ENCODE data around the gene CLCN1. TPM values are rescaled to one million over a fixed set of nuclear protein-coding genes. Genes with fewer than 3 reads are reported as not detected.

Gene CLCN1
- total RNA-seq, 4 donors from 2014 or later, result 0.64 TPM; not detected in 3

DNA sequence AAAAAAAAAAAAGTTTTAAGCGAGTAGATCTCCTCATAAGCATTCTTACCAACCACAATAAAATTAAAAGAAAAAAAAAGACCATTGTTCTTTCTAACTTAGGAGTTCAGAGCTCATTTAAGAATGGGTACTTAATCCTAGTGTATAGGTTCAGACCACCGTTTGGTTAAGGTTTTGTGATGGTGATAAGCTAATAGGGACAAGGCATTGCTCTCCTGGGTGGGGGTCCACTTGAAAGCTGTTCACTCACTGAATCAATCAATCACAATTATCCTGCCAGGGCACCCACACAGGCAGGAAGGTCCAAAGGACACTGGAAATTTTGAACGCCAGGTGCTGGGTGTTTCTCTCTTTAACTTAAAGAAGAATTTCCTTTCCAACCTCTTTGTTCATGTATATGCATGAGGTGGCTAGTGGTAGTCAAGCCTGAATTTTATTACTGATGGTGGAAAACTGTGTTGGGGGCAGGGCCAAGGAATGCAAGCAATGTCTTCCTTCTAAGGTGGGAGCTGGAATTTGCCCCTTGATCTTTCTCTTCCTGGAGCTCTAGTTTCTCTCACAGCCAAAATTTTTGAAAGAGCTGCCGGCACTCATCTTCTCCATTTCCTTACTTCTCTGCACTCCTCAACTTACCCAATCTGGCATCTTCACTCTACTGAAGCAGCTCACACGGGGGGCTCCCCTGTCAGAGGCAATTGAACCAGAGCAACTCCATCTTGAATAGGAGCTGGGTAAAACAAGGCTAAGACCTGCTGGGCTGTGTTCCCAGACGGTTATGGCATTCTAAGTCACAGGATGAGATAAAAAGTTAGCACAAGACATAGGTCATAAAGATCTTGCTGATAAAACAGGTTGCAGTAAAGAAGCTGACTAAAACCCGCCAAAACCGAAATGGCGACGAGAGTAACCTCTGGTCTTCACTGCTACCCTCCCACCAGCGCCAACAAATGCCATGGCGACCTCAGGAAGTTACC, 54.1 kb downstream of the CLCN1 start:
- Histone ChIP-seq H3K4me1 (no peaks in the 10 kb centered on the region), H3K27me3 (no peaks in the 10 kb centered on the region), H3K4me3 (no peak overlapping the region), H3K9me3 (no peaks in the 10 kb centered on the region), H3K36me3 (no peaks in the 10 kb centered on the region), H3K27ac (no peak overlapping the region)
- no peak for DNase-seq (ENCODE audit: low spot score in 2 of 2)
- 79% methylated on average over 12 of the region's 12 CpGs for WGBS
- TF ChIP-seq EP300 (IDR thresholded peaks at IDR 0.05) (no peak), POLR2AphosphoS5 (IDR thresholded peaks at IDR 0.05) (no peak), POLR2A (IDR thresholded peaks at IDR 0.05) (no peak)
- TF ChIP-seq, protein P1, sequence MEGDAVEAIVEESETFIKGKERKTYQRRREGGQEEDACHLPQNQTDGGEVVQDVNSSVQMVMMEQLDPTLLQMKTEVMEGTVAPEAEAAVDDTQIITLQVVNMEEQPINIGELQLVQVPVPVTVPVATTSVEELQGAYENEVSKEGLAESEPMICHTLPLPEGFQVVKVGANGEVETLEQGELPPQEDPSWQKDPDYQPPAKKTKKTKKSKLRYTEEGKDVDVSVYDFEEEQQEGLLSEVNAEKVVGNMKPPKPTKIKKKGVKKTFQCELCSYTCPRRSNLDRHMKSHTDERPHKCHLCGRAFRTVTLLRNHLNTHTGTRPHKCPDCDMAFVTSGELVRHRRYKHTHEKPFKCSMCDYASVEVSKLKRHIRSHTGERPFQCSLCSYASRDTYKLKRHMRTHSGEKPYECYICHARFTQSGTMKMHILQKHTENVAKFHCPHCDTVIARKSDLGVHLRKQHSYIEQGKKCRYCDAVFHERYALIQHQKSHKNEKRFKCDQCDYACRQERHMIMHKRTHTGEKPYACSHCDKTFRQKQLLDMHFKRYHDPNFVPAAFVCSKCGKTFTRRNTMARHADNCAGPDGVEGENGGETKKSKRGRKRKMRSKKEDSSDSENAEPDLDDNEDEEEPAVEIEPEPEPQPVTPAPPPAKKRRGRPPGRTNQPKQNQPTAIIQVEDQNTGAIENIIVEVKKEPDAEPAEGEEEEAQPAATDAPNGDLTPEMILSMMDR (IDR thresholded peaks at IDR 0.05), result no peak

- H3K4me3 ChIP-seq, result no peak overlapping the region
- H3K27ac ChIP-seq, result no peak overlapping the region
- no peaks in the 10 kb centered on the region for H3K9me3 ChIP-seq
- TF ChIP-seq, protein P1 (IDR thresholded peaks at IDR 0.05), result no peak
- no peak for TF ChIP-seq POLR2AphosphoS5 (IDR thresholded peaks at IDR 0.05)
- no peak for TF ChIP-seq EP300 (IDR thresholded peaks at IDR 0.05)
- TF ChIP-seq POLR2A (IDR thresholded peaks at IDR 0.05), result no peak
- no peak for DNase-seq (ENCODE audit: low spot score in 2 of 2)
- no peaks in the 10 kb centered on the region for H3K4me1 ChIP-seq
- H3K36me3 ChIP-seq, result no peaks in the 10 kb centered on the region
- H3K27me3 ChIP-seq, result no peaks in the 10 kb centered on the region
- WGBS, result 35% methylated on average over 4 of the region's 4 CpGs
Observed at GRCh38 chr7:143372070-143372469, 56.2 kb downstream of the CLCN1 start.

- no peak overlapping the region for H3K27ac ChIP-seq
- H3K4me3 ChIP-seq, result no peak overlapping the region
- H3K4me1 ChIP-seq, result no peaks in the 10 kb centered on the region
- no peaks in the 10 kb centered on the region for H3K9me3 ChIP-seq
- no peaks in the 10 kb centered on the region for H3K27me3 ChIP-seq
- H3K36me3 ChIP-seq, result no peaks in the 10 kb centered on the region
- 88% methylated on average over 4 of the region's 4 CpGs for WGBS
- TF ChIP-seq POLR2A (IDR thresholded peaks at IDR 0.05), result no peak
- TF ChIP-seq, protein P1 (IDR thresholded peaks at IDR 0.05), result no peak
- no peak for TF ChIP-seq EP300 (IDR thresholded peaks at IDR 0.05)
- TF ChIP-seq POLR2AphosphoS5 (IDR thresholded peaks at IDR 0.05), result no peak
- DNase-seq (ENCODE audit: low spot score in 2 of 2), result no peak
Observed at GRCh38 chr7:143373255-143373794, 57.4 kb downstream of the CLCN1 start.

DNA sequence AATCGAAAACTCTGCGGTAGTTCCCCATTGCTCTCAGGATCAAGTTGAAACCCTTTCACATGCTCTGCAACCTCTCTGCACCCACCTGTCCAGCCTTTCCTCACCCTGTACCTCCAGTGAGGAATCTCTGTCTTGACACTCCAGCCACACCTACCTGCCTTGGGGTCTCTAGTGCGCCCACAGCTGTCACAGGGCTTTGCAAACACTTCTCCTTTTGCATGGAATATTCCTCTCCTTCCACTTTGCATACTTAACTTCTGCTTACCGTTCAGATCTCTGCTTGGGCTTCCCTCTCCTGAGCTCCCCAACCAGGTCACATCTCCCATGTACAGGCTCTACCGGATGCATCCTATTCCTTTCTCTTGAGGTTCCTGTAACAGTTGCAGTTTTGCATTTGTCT, 58.6 kb downstream of the CLCN1 start:
- TF ChIP-seq EP300 (IDR thresholded peaks at IDR 0.05), result no peak
- TF ChIP-seq, protein P1 (IDR thresholded peaks at IDR 0.05), result no peak
- no peak for TF ChIP-seq POLR2AphosphoS5 (IDR thresholded peaks at IDR 0.05)
- TF ChIP-seq POLR2A (IDR thresholded peaks at IDR 0.05), result no peak
- Histone ChIP-seq H3K27me3 (no peaks in the 10 kb centered on the region), H3K36me3 (no peaks in the 10 kb centered on the region), H3K4me3 (no peak overlapping the region), H3K9me3 (no peaks in the 10 kb centered on the region), H3K27ac (no peak overlapping the region), H3K4me1 (peaks cover 8% of the 10 kb centered on the region)
- no peak for DNase-seq (ENCODE audit: low spot score in 2 of 2)
- 85% methylated on average over 5 of the region's 5 CpGs for WGBS

All from suprapubic skin (tissue), 4 donors.